ENCODE measurements around the gene MORC1. TPM values are rescaled to one million over a fixed set of nuclear protein-coding genes. Genes with fewer than 3 reads are reported as not detected.

Gene MORC1
- total RNA-seq, 1 experiment from 2014 or later: not detected

DNA sequence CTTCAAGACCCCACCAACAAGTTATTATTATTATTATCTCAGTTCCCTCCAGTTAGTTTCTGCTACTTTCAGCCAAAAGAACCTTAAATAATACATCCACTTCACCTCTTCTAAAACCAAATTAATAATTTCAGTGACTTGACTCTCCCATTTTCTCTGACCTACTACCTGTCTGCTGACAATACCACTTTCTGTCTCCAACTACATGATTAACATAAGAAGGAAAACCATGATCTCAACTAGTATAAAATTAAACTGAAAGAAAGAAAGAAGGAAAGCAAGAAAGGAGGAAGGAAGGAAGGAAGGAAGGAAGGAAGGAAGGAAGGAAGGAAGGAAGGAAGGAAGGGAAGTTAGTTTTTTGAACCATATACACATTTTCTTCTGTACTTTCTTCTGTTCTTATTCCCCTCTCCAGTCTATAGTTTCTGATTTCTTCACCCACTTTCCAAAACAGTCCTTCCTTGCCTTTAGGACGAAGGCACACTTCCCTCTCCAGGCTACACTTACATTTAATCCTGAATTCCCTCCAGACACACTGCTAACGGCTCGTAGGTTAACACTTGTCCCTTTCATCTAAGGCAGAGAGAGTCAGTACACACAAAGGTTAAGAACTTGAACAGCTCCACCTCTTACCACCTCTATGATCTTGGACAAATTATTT is 84.8 kb downstream of the MORC1 start:
- H3K4me3 ChIP-seq (ENCODE audit: low read depth, low read length): no peak overlapping the region
- no peak overlapping the region for H3K27ac Mint-ChIP-seq (ENCODE audit: unreplicated experiment)

DNA sequence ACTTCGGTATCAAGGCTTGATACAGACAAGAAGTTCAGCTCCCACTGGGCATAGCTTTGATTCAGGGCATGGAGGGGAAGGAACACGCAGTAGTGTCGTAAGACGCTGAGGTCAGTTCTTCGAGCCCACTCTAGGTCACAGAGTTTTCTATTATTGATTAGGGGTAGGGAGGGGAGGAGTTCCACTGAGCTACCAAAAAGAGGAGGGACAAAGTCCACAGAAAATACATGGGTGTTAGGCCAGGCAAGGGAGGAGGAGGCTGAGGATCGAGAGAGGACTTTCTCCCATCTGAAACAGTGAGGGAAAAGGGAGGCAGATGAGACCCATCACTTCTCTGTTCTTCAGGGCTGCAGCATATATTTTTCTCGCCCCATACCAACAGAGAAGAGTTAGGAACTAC is 89.2 kb downstream of the MORC1 start:
- Histone ChIP-seq H3K4me1 (no peaks in the 10 kb centered on the region), H3K27me3 (replicated peaks; ENCODE audit: control insufficient read depth, insufficient read depth, low read length) (no peaks in the 10 kb centered on the region), H3K36me3 (ENCODE audit: control insufficient read depth, insufficient read depth, low read length) (no peaks in the 10 kb centered on the region), H3K9me3 (no peaks in the 10 kb centered on the region), H3K4me3 (ENCODE audit: low read depth, low read length) (no peak overlapping the region)
- H3K4me1 Mint-ChIP-seq (ENCODE audit: low read depth, unreplicated experiment): no peaks in the 10 kb centered on the region
- H3K4me3 Mint-ChIP-seq (ENCODE audit: unreplicated experiment): no peak overlapping the region
- peaks cover 2% of the 10 kb centered on the region for H3K27me3 Mint-ChIP-seq (ENCODE audit: insufficient read depth, unreplicated experiment)
- no TSS peak for BruUV-seq (replicated peaks)
- H3K36me3 Mint-ChIP-seq (ENCODE audit: insufficient read depth, unreplicated experiment): no peaks in the 10 kb centered on the region
- no peak for DNase-seq
- ChIA-PET POLR2A (no interaction called here), CTCF (no interaction called here)
- intact Hi-C loops (cut with micrococcal nuclease; ENCODE audit: unreplicated experiment): no loop called here
- H3K9me3 Mint-ChIP-seq (ENCODE audit: unreplicated experiment): no peaks in the 10 kb centered on the region
- TF ChIP-seq, protein P1, sequence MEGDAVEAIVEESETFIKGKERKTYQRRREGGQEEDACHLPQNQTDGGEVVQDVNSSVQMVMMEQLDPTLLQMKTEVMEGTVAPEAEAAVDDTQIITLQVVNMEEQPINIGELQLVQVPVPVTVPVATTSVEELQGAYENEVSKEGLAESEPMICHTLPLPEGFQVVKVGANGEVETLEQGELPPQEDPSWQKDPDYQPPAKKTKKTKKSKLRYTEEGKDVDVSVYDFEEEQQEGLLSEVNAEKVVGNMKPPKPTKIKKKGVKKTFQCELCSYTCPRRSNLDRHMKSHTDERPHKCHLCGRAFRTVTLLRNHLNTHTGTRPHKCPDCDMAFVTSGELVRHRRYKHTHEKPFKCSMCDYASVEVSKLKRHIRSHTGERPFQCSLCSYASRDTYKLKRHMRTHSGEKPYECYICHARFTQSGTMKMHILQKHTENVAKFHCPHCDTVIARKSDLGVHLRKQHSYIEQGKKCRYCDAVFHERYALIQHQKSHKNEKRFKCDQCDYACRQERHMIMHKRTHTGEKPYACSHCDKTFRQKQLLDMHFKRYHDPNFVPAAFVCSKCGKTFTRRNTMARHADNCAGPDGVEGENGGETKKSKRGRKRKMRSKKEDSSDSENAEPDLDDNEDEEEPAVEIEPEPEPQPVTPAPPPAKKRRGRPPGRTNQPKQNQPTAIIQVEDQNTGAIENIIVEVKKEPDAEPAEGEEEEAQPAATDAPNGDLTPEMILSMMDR (IDR thresholded peaks at IDR 0.05; ENCODE audit: insufficient read depth in 1 of 2, low read depth in 1 of 2, low read length in 1 of 2, severe bottlenecking in 1 of 2, unreplicated experiment in 1 of 2): no peak
- H3K27ac Mint-ChIP-seq (ENCODE audit: unreplicated experiment): no peak overlapping the region

More for the DNA sequence above, 84.8 kb downstream of the MORC1 start:
- H3K4me1 ChIP-seq: no peaks in the 10 kb centered on the region
- H3K27me3 Mint-ChIP-seq (ENCODE audit: insufficient read depth, unreplicated experiment): peaks cover 2% of the 10 kb centered on the region
- ChIA-PET CTCF (no interaction called here), POLR2A (no interaction called here)
- no peak for DNase-seq
- H3K27me3 ChIP-seq (replicated peaks; ENCODE audit: control insufficient read depth, insufficient read depth, low read length): no peaks in the 10 kb centered on the region
- TF ChIP-seq, protein P1 (IDR thresholded peaks at IDR 0.05; ENCODE audit: insufficient read depth in 1 of 2, low read depth in 1 of 2, low read length in 1 of 2, severe bottlenecking in 1 of 2, unreplicated experiment in 1 of 2): no peak
- H3K9me3 ChIP-seq: no peaks in the 10 kb centered on the region
- BruUV-seq (replicated peaks): no TSS peak
- intact Hi-C loops (cut with micrococcal nuclease; ENCODE audit: unreplicated experiment): no loop called here
- no peaks in the 10 kb centered on the region for H3K4me1 Mint-ChIP-seq (ENCODE audit: low read depth, unreplicated experiment)
- no peak overlapping the region for H3K4me3 Mint-ChIP-seq (ENCODE audit: unreplicated experiment)
- H3K36me3 ChIP-seq (ENCODE audit: control insufficient read depth, insufficient read depth, low read length): no peaks in the 10 kb centered on the region
- no peaks in the 10 kb centered on the region for H3K36me3 Mint-ChIP-seq (ENCODE audit: insufficient read depth, unreplicated experiment)
- H3K9me3 Mint-ChIP-seq (ENCODE audit: unreplicated experiment): peaks cover 9% of the 10 kb centered on the region

DNA sequence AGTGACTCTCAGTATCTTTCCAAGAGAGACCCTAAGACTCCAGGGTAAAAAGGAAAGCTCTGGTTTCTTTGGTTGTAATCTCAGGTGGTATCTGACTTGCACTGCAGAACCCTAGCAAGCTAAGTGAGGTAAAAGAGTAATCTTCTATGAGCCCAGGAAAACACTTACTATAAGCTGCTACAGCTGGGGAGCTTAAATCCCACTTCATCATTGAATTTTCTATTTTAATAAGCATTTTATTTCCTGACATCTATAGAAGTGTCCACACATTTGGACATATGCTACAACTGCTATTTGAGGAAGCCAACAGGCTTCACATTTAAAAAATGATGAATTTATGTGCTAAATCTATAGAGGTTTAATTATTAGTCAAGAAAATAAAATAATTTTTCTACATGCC is 91.1 kb downstream of the MORC1 start:
- Mint-ChIP-seq H3K27ac (ENCODE audit: unreplicated experiment) (no peak overlapping the region), H3K4me1 (ENCODE audit: low read depth, unreplicated experiment) (no peaks in the 10 kb centered on the region), H3K27me3 (ENCODE audit: insufficient read depth, unreplicated experiment) (no peaks in the 10 kb centered on the region), H3K36me3 (ENCODE audit: insufficient read depth, unreplicated experiment) (no peaks in the 10 kb centered on the region), H3K4me3 (ENCODE audit: unreplicated experiment) (no peak overlapping the region), H3K9me3 (ENCODE audit: unreplicated experiment) (no peaks in the 10 kb centered on the region)
- DNase-seq: no peak
- Histone ChIP-seq H3K9me3 (no peaks in the 10 kb centered on the region), H3K4me3 (ENCODE audit: low read depth, low read length) (no peak overlapping the region), H3K4me1 (no peaks in the 10 kb centered on the region), H3K27me3 (replicated peaks; ENCODE audit: control insufficient read depth, insufficient read depth, low read length) (no peaks in the 10 kb centered on the region), H3K36me3 (ENCODE audit: control insufficient read depth, insufficient read depth, low read length) (no peaks in the 10 kb centered on the region)
- ChIA-PET CTCF (no interaction called here), POLR2A (no interaction called here)
- no TSS peak for BruUV-seq (replicated peaks)
- intact Hi-C loops (cut with micrococcal nuclease; ENCODE audit: unreplicated experiment): no loop called here
- TF ChIP-seq, protein P1 (IDR thresholded peaks at IDR 0.05; ENCODE audit: insufficient read depth in 1 of 2, low read depth in 1 of 2, low read length in 1 of 2, severe bottlenecking in 1 of 2, unreplicated experiment in 1 of 2): no peak
